Natural killer cell (primary cell): ENCODE results near the gene CGN. TPM values are rescaled to one million over a fixed set of nuclear protein-coding genes. Genes with fewer than 3 reads are reported as not detected.

ENCODE experiments used
- ATAC-seq, 3 donors: fragments of 150-1000 bp in 2 of 3; fragments of 200-7000 bp in 1 of 3; cut with Tn5 transposase; 1 replicate in 1 of 3; 2 replicates in 2 of 3; pipeline ENCODE4 v1.10.0; 2021; ENCODE audit warnings: mild to moderate bottlenecking in 2 of 3, moderate library complexity in 2 of 3
- DNase-seq, 2 donors: peaks; one replicate each; pipeline versions ENCODE4 v3.0.0 to v3.0.0-alpha.2; 2013 to 2021; ENCODE audit warnings: mixed read lengths in 1 of 2
- H3K27ac ChIP-seq: one replicate; pipeline ENCODE4 v1.5.1; 2013; ENCODE audit warnings: mild to moderate bottlenecking, low read length
- H3K27me3 ChIP-seq: one replicate; pipeline ENCODE4 v1.6.1; 2013; ENCODE audit warnings: low read length; ENCODE audit not compliant: control insufficient read depth, insufficient read depth
- H3K36me3 ChIP-seq: one replicate; pipeline ENCODE4 v1.6.1; 2013; ENCODE audit warnings: low read length; ENCODE audit not compliant: control insufficient read depth, insufficient read depth
- H3K4me1 ChIP-seq: one replicate; pipeline ENCODE4 v1.6.1; 2013; ENCODE audit warnings: low read length; ENCODE audit not compliant: control insufficient read depth, insufficient read depth
- H3K4me3 ChIP-seq: one replicate; pipeline ENCODE4 v1.5.1; 2013; ENCODE audit warnings: low read length
- H3K9me3 ChIP-seq: one replicate; pipeline ENCODE4 v1.6.1; 2013; ENCODE audit warnings: low read length; ENCODE audit not compliant: control insufficient read depth, insufficient read depth
- H3K27ac Mint-ChIP-seq, 2 donors: one replicate each; pipeline ENCODE4 v1.8.0; 2022; ENCODE audit warnings: mild to moderate bottlenecking in 2 of 2, mixed read lengths in 2 of 2, moderate library complexity in 1 of 2
- H3K27me3 Mint-ChIP-seq, 2 donors: one replicate each; pipeline ENCODE4 v1.8.0; 2022; ENCODE audit warnings: low read depth in 2 of 2, mixed read lengths in 2 of 2
- H3K36me3 Mint-ChIP-seq: one replicate; pipeline ENCODE4 v1.8.0; 2022; ENCODE audit warnings: mixed read lengths
- H3K4me1 Mint-ChIP-seq, 2 donors: one replicate each; pipeline ENCODE4 v1.8.0; 2022; ENCODE audit warnings: mixed read lengths in 2 of 2
- H3K4me3 Mint-ChIP-seq: one replicate; pipeline ENCODE4 v1.8.0; 2022; ENCODE audit warnings: mild to moderate bottlenecking, moderate library complexity, mixed read lengths
- H3K9me3 Mint-ChIP-seq, 2 donors: one replicate each; pipeline ENCODE4 v1.8.0; 2022; ENCODE audit warnings: mixed read lengths in 2 of 2
- WGBS: methylation state at CpG from one replicate; pipeline ENCODE4 v1.1.7; 2013; ENCODE audit warnings: missing lambda C conversion rate; ENCODE audit not compliant: insufficient coverage; 5-methylcytosine and 5-hydroxymethylcytosine counted together
- intact Hi-C: fragments of 100-400 bp; cut with micrococcal nuclease; formaldehyde crosslinking; loops from one replicate; pipeline ENCODE4 v1.14.2; 2022
- total RNA-seq, 4 donors: library from RNA; stranded (reverse); fragments of 120-200 nt in 1 of 4; gene quantifications; one replicate each; pipeline versions ENCODE4 v1.2.3 to v1.2.4, GENCODE V29; 2013 to 2022
- TF ChIP-seq, protein P1 (sequence below): fragments of 200-600 bp; IDR thresholded peaks from one replicate; pipeline ENCODE4 v1.8.0; 2022; ENCODE audit warnings: antibody characterized with exemption

Gene CGN
- total RNA-seq, 3 donors from 2014 or later (not counting 1 experiment from before 2014, with no cell fraction given): 0.07 to 0.80 TPM; not detected in 1

DNA sequence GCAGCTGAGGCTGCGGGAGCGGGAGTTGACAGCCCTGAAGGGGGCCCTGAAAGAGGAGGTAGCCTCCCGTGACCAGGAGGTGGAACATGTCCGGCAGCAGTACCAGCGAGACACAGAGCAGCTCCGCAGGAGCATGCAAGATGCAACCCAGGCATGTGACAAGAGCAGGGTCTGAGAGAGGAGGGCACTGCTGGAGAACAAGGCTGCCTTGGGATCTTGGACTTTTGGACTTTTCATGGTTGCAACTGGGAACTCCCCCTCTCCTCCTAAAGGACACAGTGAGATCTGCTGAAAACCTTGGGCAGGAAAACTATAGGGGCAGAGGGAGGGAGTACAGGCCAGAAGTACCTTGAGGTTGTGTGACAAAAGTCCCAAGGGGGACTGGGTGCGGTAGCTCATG, 13.5 kb downstream of the CGN start:
- TF ChIP-seq, protein P1, sequence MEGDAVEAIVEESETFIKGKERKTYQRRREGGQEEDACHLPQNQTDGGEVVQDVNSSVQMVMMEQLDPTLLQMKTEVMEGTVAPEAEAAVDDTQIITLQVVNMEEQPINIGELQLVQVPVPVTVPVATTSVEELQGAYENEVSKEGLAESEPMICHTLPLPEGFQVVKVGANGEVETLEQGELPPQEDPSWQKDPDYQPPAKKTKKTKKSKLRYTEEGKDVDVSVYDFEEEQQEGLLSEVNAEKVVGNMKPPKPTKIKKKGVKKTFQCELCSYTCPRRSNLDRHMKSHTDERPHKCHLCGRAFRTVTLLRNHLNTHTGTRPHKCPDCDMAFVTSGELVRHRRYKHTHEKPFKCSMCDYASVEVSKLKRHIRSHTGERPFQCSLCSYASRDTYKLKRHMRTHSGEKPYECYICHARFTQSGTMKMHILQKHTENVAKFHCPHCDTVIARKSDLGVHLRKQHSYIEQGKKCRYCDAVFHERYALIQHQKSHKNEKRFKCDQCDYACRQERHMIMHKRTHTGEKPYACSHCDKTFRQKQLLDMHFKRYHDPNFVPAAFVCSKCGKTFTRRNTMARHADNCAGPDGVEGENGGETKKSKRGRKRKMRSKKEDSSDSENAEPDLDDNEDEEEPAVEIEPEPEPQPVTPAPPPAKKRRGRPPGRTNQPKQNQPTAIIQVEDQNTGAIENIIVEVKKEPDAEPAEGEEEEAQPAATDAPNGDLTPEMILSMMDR: no peak

DNA sequence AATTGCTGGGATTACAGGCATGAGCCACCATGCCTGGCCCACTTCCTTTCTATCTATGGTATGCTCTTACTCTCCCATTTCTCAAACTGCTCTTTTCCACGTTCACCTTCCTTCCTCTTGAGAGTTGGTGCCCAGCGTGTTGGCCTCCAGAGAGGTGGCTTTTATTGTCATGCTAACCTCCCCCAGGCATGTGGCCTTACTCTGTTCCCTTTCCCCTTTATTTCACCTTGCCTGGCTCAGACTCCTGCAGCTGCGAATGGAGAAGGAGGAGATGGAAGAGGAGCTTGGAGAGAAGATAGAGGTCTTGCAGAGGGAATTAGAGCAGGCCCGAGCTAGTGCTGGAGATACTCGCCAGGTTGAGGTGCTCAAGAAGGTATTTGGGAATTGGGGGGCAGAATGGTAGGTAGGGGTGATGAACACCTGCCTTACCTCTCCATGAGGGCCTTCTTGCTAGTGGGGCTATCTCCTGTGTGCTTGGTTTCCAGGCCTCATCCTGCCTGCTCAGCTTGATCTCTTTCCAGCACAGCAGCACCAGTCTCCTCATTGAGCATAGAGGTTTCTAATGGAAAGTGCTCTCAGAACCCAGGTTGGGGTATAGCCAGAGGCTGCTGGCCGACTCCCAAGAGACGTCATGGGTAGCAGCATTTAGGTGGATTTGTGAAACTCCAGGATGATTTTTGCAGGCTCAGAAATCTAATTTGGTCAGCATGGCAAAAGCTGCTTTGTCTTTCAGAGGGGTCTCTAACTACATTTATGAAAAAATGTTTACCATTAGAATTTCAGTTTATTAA, 15.7 kb downstream of the CGN start:
- Mint-ChIP-seq H3K4me1 (no peaks in the 10 kb centered on the region), H3K27ac (no peak overlapping the region), H3K36me3 (no peaks in the 10 kb centered on the region), H3K9me3 (no peaks in the 10 kb centered on the region), H3K27me3 (peaks cover 4 to 6% of the 10 kb centered on the region in 2 donors), H3K4me3 (no peak overlapping the region)
- no peaks in the 10 kb centered on the region for H3K4me1 ChIP-seq
- no peaks in the 10 kb centered on the region for H3K9me3 ChIP-seq
- H3K27ac ChIP-seq: no peak overlapping the region
- no peaks in the 10 kb centered on the region for H3K36me3 ChIP-seq
- no peak overlapping the region for H3K4me3 ChIP-seq
- ATAC-seq (no peak), DNase-seq (no peak)
- intact Hi-C loops: no loop called here
- peaks cover 2% of the 10 kb centered on the region for H3K27me3 ChIP-seq
- TF ChIP-seq, protein P1: no peak
- 93% methylated on average over 7 of the region's 7 CpGs for WGBS

More for the DNA sequence above, 13.5 kb downstream of the CGN start:
- intact Hi-C loops: no loop called here
- H3K27ac ChIP-seq: no peak overlapping the region
- WGBS: 89% methylated on average over 7 of the region's 7 CpGs
- no peaks in the 10 kb centered on the region for H3K36me3 ChIP-seq
- H3K9me3 ChIP-seq: no peaks in the 10 kb centered on the region
- H3K27me3 ChIP-seq: peaks cover 2% of the 10 kb centered on the region
- Mint-ChIP-seq H3K27me3 (peaks cover 6 to 7% of the 10 kb centered on the region in 2 donors), H3K4me1 (no peaks in the 10 kb centered on the region), H3K4me3 (no peak overlapping the region), H3K9me3 (no peaks in the 10 kb centered on the region), H3K27ac (no peak overlapping the region), H3K36me3 (no peaks in the 10 kb centered on the region)
- no peak for DNase-seq
- no peak for ATAC-seq
- H3K4me1 ChIP-seq: no peaks in the 10 kb centered on the region
- H3K4me3 ChIP-seq: no peak overlapping the region

DNA sequence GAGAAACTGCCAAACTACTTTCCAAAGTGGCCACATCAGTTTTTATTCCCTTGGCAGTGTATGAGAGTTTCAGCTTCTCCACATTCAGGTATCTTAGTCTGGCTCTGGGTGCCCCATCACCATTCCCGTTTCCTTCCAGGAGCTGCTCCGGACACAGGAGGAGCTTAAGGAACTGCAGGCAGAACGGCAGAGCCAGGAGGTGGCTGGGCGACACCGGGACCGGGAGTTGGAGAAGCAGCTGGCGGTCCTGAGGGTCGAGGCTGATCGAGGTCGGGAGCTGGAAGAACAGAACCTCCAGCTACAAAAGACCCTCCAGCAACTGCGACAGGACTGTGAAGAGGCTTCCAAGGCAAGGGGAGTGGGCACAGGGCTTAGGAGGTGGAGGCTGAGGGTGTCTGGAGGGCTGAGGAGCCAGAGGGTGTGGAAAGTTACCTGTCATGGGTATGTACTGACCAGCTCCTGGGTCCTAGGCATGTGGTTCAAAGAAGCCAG, 18.1 kb downstream of the CGN start:
- Histone ChIP-seq H3K27ac (no peak overlapping the region), H3K9me3 (no peaks in the 10 kb centered on the region), H3K27me3 (peaks cover 2% of the 10 kb centered on the region), H3K4me1 (no peaks in the 10 kb centered on the region), H3K4me3 (no peak overlapping the region), H3K36me3 (no peaks in the 10 kb centered on the region)
- ATAC-seq (no peak), DNase-seq (no peak)
- Mint-ChIP-seq H3K27ac (no peak overlapping the region), H3K27me3 (peaks cover 4 to 6% of the 10 kb centered on the region in 2 donors), H3K9me3 (no peaks in the 10 kb centered on the region), H3K4me3 (no peak overlapping the region), H3K4me1 (no peaks in the 10 kb centered on the region), H3K36me3 (no peaks in the 10 kb centered on the region)
- WGBS: 95% methylated on average over 11 of the region's 11 CpGs
- intact Hi-C loops: no loop called here
- TF ChIP-seq, protein P1: no peak
